Mucosa of descending colon (tissue), 3 donors: Measurements from ENCODE around the gene ALG6. TPM values are rescaled to one million over a fixed set of nuclear protein-coding genes. Genes with fewer than 3 reads are reported as not detected.

Experiments
- ATAC-seq: fragments of 200-7000 bp; cut with Tn5 transposase; one replicate; pipeline ENCODE4 v1.9.1; 2020; ENCODE audit warnings: mild to moderate bottlenecking, moderate library complexity
- DNase-seq, 3 donors: peaks; one replicate each; pipeline ENCODE4 v3.0.0-alpha.2; 2020
- H3K36me3 ChIP-seq: fragments of 200-600 bp; one replicate; pipeline ENCODE4 v1.8.0; 2021; ENCODE audit warnings: low read depth, mild to moderate bottlenecking
- H3K4me1 ChIP-seq: fragments of 200-600 bp; one replicate; pipeline ENCODE4 v1.8.0; 2021; ENCODE audit warnings: low read depth, mild to moderate bottlenecking
- H3K4me3 ChIP-seq: fragments of 200-600 bp; one replicate; pipeline ENCODE4 v1.8.0; 2021; ENCODE audit warnings: mild to moderate bottlenecking
- H3K9me3 ChIP-seq: fragments of 200-600 bp; one replicate; pipeline ENCODE4 v1.8.0; 2021; ENCODE audit warnings: mild to moderate bottlenecking
- CTCF ChIP-seq: fragments of 200-600 bp; IDR thresholded peaks from one replicate; pipeline ENCODE4 v1.8.0; 2022; ENCODE audit warnings: antibody characterized with exemption, mild to moderate bottlenecking
- intact Hi-C, 2 donors: fragments of 100-400 bp; cut with DNase I in 1 of 2; cut with micrococcal nuclease in 1 of 2; formaldehyde crosslinking; loops; one replicate each; pipeline versions ENCODE4 v1.11.0 to v1.11.1; 2022; cut with DNase I, micrococcal nuclease
- total RNA-seq, 3 donors: library from RNA; stranded (reverse); fragmentation: NEBNext Ultra II Directional in 2 of 3; extraction: Animal tissue kit (Norgen Biotek cat#: 25700) in 2 of 3; gene quantifications; one replicate each; pipeline versions ENCODE4 v1.2.1 to v1.2.4, GENCODE V29; 2021 to 2023
- donor health status: DM: no; HTN: no; CAD: no; lungs with moderate emphysema.
- donor health status: DM: no; HTN: no; CAD: no.
- donor health status: DM: no; HTN: yes; CAD: no.

The ALG6 gene
- total RNA-seq, 3 donors from 2014 or later: 9.2 to 14.5 (median 13.7) TPM

- TF ChIP-seq CTCF: no peak
- H3K9me3 ChIP-seq: no peaks in the 10 kb centered on the region
- DNase-seq (no peak), ATAC-seq (no peak)
- H3K4me1 ChIP-seq: no peaks in the 10 kb centered on the region
- no peaks in the 10 kb centered on the region for H3K36me3 ChIP-seq
- intact Hi-C loops: no loop called here
- H3K4me3 ChIP-seq: no peak overlapping the region
Measured at GRCh38 chr1:63381741-63382140, 14.3 kb downstream of the ALG6 start.

DNA sequence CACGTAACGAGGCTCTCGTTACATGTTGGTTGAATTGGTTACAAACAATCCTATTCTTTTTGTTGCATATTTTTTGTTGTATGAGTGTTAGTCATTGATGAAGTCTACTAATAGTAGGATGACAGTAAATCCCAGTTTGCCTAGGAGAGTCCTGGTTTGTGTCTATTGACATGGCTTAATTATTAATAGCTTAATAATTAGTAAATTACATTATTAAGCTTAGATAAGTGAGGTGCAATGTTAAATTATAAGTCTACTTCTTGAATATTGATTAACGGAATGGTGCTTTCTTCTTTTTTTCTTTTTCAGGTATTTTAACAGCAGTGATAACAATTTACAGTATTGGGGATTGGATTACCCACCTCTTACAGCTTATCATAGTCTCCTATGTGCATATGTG, 34.5 kb downstream of the ALG6 start:
- Histone ChIP-seq H3K36me3 (no peaks in the 10 kb centered on the region), H3K4me3 (no peak overlapping the region), H3K9me3 (no peaks in the 10 kb centered on the region), H3K4me1 (no peaks in the 10 kb centered on the region)
- no peak for TF ChIP-seq CTCF
- ATAC-seq (no peak), DNase-seq (no peak)
- intact Hi-C loops: no loop called here

DNA sequence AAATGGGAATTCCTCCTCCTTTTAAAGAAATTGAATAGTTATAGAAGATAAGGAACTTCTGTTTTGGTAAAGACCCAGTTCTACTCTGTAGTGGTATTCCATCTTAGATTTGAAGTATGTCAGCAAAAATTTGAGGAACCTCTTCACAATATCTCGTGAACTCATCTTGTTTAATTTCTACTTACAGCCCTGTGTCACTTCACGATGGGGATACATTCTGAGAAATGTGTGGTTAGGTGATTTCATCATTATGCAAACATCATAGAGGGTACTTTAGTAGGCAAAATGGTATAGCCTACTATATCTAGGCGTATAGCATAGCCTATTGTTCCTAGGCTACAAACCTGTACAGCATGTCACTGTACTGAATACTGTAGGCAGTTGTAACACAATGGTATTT, 36.0 kb downstream of the ALG6 start:
- Histone ChIP-seq H3K9me3 (no peaks in the 10 kb centered on the region), H3K4me3 (no peak overlapping the region), H3K36me3 (no peaks in the 10 kb centered on the region), H3K4me1 (no peaks in the 10 kb centered on the region)
- TF ChIP-seq CTCF: no peak
- intact Hi-C loops: no loop called here
- no peak for DNase-seq
- ATAC-seq: no peak

DNA sequence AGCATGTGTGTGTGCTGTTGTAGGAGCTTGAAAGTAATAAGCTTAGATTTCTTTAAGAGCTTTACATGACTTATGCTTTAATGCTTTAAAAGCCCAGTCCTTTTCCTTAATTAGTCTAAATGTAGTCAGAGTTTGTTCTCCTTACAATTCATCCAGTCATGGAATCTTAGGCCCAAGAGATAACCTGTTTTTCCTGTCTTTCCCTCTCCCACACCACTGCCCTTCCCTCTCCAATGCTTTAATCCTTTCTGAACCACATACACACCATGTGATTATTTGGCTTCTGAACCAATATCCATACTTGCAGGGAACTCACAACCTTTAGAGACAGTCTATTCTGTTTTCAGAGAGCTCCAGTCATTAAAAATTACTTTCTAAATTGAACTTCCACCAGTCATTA, 37.6 kb downstream of the ALG6 start:
- Histone ChIP-seq H3K36me3 (no peaks in the 10 kb centered on the region), H3K9me3 (no peaks in the 10 kb centered on the region), H3K4me1 (no peaks in the 10 kb centered on the region), H3K4me3 (no peak overlapping the region)
- TF ChIP-seq CTCF: no peak
- DNase-seq: no peak
- no peak for ATAC-seq
- intact Hi-C loops: no loop called here

- no peaks in the 10 kb centered on the region for H3K4me1 ChIP-seq
- no peaks in the 10 kb centered on the region for H3K36me3 ChIP-seq
- intact Hi-C loops: no loop called here
- H3K4me3 ChIP-seq: no peak overlapping the region
- H3K9me3 ChIP-seq: no peaks in the 10 kb centered on the region
- no peak for ATAC-seq
- DNase-seq: no peak
- TF ChIP-seq CTCF: no peak
Measured at GRCh38 chr1:63405987-63406386, 38.6 kb downstream of the ALG6 start.

GRCh38 chr1:63407002-63407401, 39.6 kb downstream of the ALG6 start:
- TF ChIP-seq CTCF: no peak
- ATAC-seq (no peak), DNase-seq (no peak)
- H3K4me3 ChIP-seq: no peak overlapping the region
- H3K4me1 ChIP-seq: no peaks in the 10 kb centered on the region
- H3K36me3 ChIP-seq: no peaks in the 10 kb centered on the region
- intact Hi-C loops: no loop called here
- H3K9me3 ChIP-seq: no peaks in the 10 kb centered on the region
